ENCODE results near the gene AHCYL2. TPM values are rescaled to one million over a fixed set of nuclear protein-coding genes. Genes with fewer than 3 reads are reported as not detected.
"Not testable (repeated sequence)": the region's sequence is repeated elsewhere in the genome, so short reads cannot be mapped to it uniquely, and the experiment has no call there.

AHCYL2 gene
- total RNA-seq, 1 donor from 2014 or later, result 19.9 TPM

DNA sequence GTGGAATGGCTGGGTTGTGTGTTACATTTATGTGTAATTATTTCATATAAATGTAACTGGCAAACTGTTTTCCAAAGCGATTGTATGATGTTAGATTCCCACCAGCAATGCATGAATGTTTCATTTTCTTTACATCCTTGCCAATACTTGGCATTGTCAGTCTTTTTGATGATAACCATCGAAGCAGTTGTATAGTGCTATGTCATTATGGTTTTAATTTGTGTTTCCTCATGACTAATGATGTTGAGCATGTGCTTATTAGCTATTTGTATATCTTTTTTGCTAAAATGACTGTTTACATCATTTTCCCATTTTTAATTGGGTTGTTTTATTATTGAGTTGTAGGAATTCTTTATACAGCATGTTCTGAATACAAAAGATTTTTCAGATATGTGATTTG is 22.3 kb downstream of the AHCYL2 start:
- H3K4me3 Mint-ChIP-seq (ENCODE audit: unreplicated experiment), result no peak overlapping the region
- H3K27me3 Mint-ChIP-seq (ENCODE audit: unreplicated experiment), result peaks cover 3% of the 10 kb centered on the region
- H3K4me1 Mint-ChIP-seq (ENCODE audit: unreplicated experiment), result no peaks in the 10 kb centered on the region
- peaks cover 6% of the 10 kb centered on the region for H3K36me3 Mint-ChIP-seq (ENCODE audit: low read depth, unreplicated experiment)
- DNase-seq (ENCODE audit: low spot score), result no peak
- no peaks in the 10 kb centered on the region for H3K9me3 Mint-ChIP-seq (ENCODE audit: unreplicated experiment)
- no peak overlapping the region for H3K27ac Mint-ChIP-seq (ENCODE audit: unreplicated experiment)
- TF ChIP-seq, protein P1, sequence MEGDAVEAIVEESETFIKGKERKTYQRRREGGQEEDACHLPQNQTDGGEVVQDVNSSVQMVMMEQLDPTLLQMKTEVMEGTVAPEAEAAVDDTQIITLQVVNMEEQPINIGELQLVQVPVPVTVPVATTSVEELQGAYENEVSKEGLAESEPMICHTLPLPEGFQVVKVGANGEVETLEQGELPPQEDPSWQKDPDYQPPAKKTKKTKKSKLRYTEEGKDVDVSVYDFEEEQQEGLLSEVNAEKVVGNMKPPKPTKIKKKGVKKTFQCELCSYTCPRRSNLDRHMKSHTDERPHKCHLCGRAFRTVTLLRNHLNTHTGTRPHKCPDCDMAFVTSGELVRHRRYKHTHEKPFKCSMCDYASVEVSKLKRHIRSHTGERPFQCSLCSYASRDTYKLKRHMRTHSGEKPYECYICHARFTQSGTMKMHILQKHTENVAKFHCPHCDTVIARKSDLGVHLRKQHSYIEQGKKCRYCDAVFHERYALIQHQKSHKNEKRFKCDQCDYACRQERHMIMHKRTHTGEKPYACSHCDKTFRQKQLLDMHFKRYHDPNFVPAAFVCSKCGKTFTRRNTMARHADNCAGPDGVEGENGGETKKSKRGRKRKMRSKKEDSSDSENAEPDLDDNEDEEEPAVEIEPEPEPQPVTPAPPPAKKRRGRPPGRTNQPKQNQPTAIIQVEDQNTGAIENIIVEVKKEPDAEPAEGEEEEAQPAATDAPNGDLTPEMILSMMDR (IDR thresholded peaks at IDR 0.05; ENCODE audit: unreplicated experiment), result no peak

DNA sequence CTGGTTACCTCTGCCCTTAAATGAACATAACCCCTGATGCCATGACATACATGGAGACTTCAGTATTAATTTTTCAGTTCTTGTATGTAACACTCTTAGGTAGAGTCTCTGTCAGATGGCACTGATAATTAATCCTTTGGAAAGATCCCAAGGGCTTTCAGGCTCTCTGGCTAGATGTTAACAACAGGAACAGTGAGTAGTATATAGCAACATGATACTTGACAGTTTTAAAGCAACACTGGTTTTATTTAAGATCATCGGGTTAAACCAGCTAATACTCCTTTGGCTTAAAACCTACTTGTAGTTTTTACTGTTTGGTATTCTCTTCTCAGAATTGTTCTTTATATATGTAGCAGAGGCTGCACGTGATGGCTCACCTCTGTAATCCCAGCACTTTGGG is 27.3 kb downstream of the AHCYL2 start:
- no peak for DNase-seq (ENCODE audit: low spot score)
- TF ChIP-seq, protein P1 (IDR thresholded peaks at IDR 0.05; ENCODE audit: unreplicated experiment), result no peak
- no peaks in the 10 kb centered on the region for H3K36me3 Mint-ChIP-seq (ENCODE audit: low read depth, unreplicated experiment)
- no peak overlapping the region for H3K4me3 Mint-ChIP-seq (ENCODE audit: unreplicated experiment)
- H3K9me3 Mint-ChIP-seq (ENCODE audit: unreplicated experiment), result peaks cover 3% of the 10 kb centered on the region
- no peak overlapping the region for H3K27ac Mint-ChIP-seq (ENCODE audit: unreplicated experiment)
- no peaks in the 10 kb centered on the region for H3K4me1 Mint-ChIP-seq (ENCODE audit: unreplicated experiment)
- no peaks in the 10 kb centered on the region for H3K27me3 Mint-ChIP-seq (ENCODE audit: unreplicated experiment)

DNA sequence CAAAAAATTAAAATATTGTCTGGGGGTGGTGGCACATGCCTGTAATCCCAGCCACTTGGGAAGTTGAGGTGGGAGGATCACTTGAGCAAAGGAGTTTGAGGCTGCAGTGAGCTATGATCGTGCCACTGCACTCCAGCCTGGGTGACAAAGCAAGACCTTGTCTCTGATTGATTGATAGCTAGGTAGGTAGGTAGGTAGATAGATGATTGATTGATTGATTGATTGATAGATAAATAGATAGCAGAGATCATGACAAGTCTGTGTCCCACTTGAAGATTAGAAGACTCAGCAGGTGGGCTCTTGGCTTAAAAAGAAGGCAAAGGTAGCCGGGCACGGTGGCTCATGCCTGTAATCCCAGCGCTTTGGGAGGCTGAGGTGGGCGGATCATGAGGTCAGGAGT is 27.8 kb downstream of the AHCYL2 start:
- H3K4me1 Mint-ChIP-seq (ENCODE audit: unreplicated experiment); H3K9me3 Mint-ChIP-seq (ENCODE audit: unreplicated experiment); H3K4me3 Mint-ChIP-seq (ENCODE audit: unreplicated experiment); DNase-seq (ENCODE audit: low spot score); H3K27ac Mint-ChIP-seq (ENCODE audit: unreplicated experiment); H3K36me3 Mint-ChIP-seq (ENCODE audit: low read depth, unreplicated experiment); H3K27me3 Mint-ChIP-seq (ENCODE audit: unreplicated experiment): not testable (repeated sequence)

DNA sequence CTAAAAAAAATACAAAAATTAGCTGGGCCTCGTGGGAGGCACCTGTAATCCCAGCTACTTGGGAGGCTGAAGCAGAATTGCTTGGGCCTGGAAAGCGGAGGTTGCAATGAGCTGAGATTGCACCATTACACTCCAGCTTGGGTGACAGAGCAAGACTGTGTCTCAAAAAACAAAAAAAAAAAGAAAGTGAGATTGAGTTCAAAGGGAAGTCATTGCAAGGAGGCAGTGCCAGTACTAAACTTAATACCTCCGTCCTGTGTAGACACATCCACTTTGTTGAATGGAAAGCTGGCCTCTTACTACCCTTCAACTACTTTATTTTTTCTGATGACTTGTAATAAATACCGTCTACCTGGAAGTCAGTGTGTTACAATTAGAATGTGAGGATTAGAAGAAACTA is 31.0 kb downstream of the AHCYL2 start:
- Mint-ChIP-seq H3K9me3 (ENCODE audit: unreplicated experiment) (peaks cover 3% of the 10 kb centered on the region), H3K4me3 (ENCODE audit: unreplicated experiment) (no peak overlapping the region), H3K36me3 (ENCODE audit: low read depth, unreplicated experiment) (no peaks in the 10 kb centered on the region), H3K4me1 (ENCODE audit: unreplicated experiment) (peaks cover 5% of the 10 kb centered on the region), H3K27ac (ENCODE audit: unreplicated experiment) (no peak overlapping the region), H3K27me3 (ENCODE audit: unreplicated experiment) (no peaks in the 10 kb centered on the region)
- TF ChIP-seq, protein P1 (IDR thresholded peaks at IDR 0.05; ENCODE audit: unreplicated experiment), result no peak
- no peak for DNase-seq (ENCODE audit: low spot score)

DNA sequence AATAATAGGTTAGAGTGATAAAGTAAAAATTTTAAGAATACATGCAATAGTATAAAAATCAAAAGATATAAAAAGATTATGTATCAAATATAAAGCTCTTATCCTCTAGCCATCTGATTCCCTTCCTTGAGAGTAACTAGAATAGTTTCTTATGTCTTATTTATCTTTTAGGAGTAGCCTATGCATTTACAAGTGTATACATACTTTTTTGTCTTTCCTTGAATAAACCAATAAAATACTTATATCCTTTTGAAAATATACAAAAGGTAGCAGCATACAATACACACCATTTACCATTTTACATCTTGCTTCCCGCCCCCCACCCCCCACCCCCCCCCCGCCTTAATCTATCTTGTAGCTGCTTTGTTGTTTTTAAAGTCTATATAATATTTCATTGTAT is 31.4 kb downstream of the AHCYL2 start:
- Mint-ChIP-seq H3K27me3 (ENCODE audit: unreplicated experiment) (no peaks in the 10 kb centered on the region), H3K36me3 (ENCODE audit: low read depth, unreplicated experiment) (no peaks in the 10 kb centered on the region), H3K4me3 (ENCODE audit: unreplicated experiment) (no peak overlapping the region), H3K27ac (ENCODE audit: unreplicated experiment) (no peak overlapping the region), H3K4me1 (ENCODE audit: unreplicated experiment) (peaks cover 5% of the 10 kb centered on the region), H3K9me3 (ENCODE audit: unreplicated experiment) (peaks cover 3% of the 10 kb centered on the region)
- TF ChIP-seq, protein P1 (IDR thresholded peaks at IDR 0.05; ENCODE audit: unreplicated experiment), result no peak
- DNase-seq (ENCODE audit: low spot score), result no peak

DNA sequence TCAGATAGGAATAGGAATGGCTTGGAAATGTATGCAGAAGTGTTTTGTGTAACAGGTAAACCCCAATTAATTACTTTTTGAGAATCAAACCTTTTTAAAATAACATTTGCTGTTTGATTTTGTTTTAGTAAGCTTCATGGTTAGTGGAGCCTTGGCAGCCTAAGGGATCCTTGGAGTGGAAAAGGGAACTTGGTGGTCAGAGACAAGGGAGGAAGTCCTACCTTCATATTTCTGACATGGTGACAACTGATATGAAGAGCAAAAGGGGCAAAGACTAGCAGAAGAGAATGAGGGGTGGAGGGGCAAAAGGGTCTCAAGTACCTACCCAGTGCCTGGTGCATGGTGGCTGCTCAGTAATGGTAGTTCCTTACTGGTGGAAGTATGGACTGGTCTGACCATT is 32.3 kb downstream of the AHCYL2 start:
- Mint-ChIP-seq H3K9me3 (ENCODE audit: unreplicated experiment) (peaks cover 3% of the 10 kb centered on the region), H3K27ac (ENCODE audit: unreplicated experiment) (no peak overlapping the region), H3K4me1 (ENCODE audit: unreplicated experiment) (peaks cover 5% of the 10 kb centered on the region), H3K27me3 (ENCODE audit: unreplicated experiment) (no peaks in the 10 kb centered on the region), H3K36me3 (ENCODE audit: low read depth, unreplicated experiment) (no peaks in the 10 kb centered on the region), H3K4me3 (ENCODE audit: unreplicated experiment) (no peak overlapping the region)
- DNase-seq (ENCODE audit: low spot score), result no peak
- TF ChIP-seq, protein P1 (IDR thresholded peaks at IDR 0.05; ENCODE audit: unreplicated experiment), result no peak

All from endothelial cell (in vitro differentiated cells).